ENCODE results near the gene ADARB2.

Gene ADARB2

GRCh38 chr10:1390200-1390599, 347.1 kb downstream of the ADARB2 start:
- no peak for TF ChIP-seq CTCF (IDR thresholded peaks at IDR 0.05; ENCODE audit: borderline replicate concordance, insufficient read depth, low read depth, low read length)
- no peak overlapping the region for H3K4me3 ChIP-seq (ENCODE audit: low read depth, low read length)

- TF ChIP-seq CTCF (IDR thresholded peaks at IDR 0.05; ENCODE audit: borderline replicate concordance, insufficient read depth, low read depth, low read length), result no peak
- H3K4me3 ChIP-seq (ENCODE audit: low read depth, low read length), result no peak overlapping the region
Measured at GRCh38 chr10:1384026-1384425, 353.3 kb downstream of the ADARB2 start.

- no peak overlapping the region for H3K4me3 ChIP-seq (ENCODE audit: low read depth, low read length)
- no peak for TF ChIP-seq CTCF (IDR thresholded peaks at IDR 0.05; ENCODE audit: borderline replicate concordance, insufficient read depth, low read depth, low read length)
Measured at GRCh38 chr10:1382711-1383110, 354.6 kb downstream of the ADARB2 start.

- H3K4me3 ChIP-seq (ENCODE audit: low read depth, low read length), result no peak overlapping the region
- no peak for TF ChIP-seq CTCF (IDR thresholded peaks at IDR 0.05; ENCODE audit: borderline replicate concordance, insufficient read depth, low read depth, low read length)
Measured at GRCh38 chr10:1381339-1381738, 356.0 kb downstream of the ADARB2 start.

DNA sequence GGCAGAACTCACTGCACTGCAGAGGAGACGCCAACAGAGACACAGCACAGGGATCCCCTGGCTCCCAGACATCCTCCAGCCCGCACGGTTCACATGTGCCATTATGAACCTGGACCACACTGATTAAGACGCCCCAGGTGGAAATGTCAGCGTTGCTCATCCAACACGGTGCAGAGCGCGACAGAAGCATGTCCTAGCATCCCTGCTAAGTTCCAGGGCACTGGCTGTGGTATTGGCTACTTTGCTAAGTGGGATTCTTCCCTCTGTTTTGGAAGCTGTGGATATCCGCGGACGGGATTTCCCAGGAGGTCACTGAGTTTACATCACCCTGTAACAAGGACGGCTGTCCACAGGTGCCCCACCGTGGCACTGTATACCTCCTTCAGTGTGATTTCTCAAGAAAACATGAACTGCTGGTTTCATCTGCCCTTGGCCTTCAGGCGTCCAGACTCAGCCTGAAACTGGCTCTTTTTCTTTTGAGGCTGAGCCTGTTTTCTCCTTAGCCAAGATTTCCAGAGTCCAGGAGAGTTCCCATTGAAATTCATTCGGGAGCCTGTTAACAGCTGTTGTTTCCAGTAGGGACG, 357.1 kb downstream of the ADARB2 start:
- TF ChIP-seq CTCF (IDR thresholded peaks at IDR 0.05; ENCODE audit: borderline replicate concordance, insufficient read depth, low read depth, low read length), result no peak
- H3K4me3 ChIP-seq (ENCODE audit: low read depth, low read length), result no peak overlapping the region

DNA sequence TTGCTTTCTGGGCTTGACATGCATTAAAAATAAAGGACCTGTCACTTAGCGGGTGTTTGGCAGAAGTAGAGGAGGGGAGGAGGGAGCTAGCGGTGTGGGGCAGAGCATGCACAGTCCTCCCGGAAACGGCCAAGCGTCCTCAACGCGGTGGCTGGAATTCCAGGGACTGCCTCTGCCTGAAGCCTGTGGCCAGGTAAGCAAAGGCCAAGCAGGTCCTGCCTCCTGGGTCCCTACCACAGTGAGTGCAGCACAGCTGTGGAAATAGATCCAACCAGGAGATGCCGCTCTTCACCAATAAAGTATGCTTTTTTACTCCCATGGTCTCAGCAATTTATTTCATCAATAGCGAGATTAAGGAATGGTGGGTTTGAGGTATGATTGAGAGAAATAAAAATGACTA, 357.7 kb downstream of the ADARB2 start:
- no peak overlapping the region for H3K4me3 ChIP-seq (ENCODE audit: low read depth, low read length)
- TF ChIP-seq CTCF (IDR thresholded peaks at IDR 0.05; ENCODE audit: borderline replicate concordance, insufficient read depth, low read depth, low read length), result no peak

GRCh38 chr10:1378473-1378872, 358.9 kb downstream of the ADARB2 start:
- H3K4me3 ChIP-seq (ENCODE audit: low read depth, low read length), result no peak overlapping the region
- no peak for TF ChIP-seq CTCF (IDR thresholded peaks at IDR 0.05; ENCODE audit: borderline replicate concordance, insufficient read depth, low read depth, low read length)

Measured in GM12875 (cell line).